IMR-90 (cell line): ENCODE results near the gene ARF1. TPM values are rescaled to one million over a fixed set of nuclear protein-coding genes. Genes with fewer than 3 reads are reported as not detected.

Experiments used
- ATAC-seq: fragments of 200-7000 bp; cut with Tn5 transposase; 2 replicates; pipeline ENCODE4 v1.9.1; 2020; ENCODE audit warnings: low read depth, mild to moderate bottlenecking, moderate library complexity
- BruUV-seq: library from RNA; stranded (reverse); fragments of 400-500 nt; replicated peaks from 2 replicates; lab custom pipeline; 2021; lab: Mats Ljungman, UMichigan
- CTCF ChIA-PET: fragments of 300-600 bp; formaldehyde crosslinking; extraction: SDS; loops from one replicate; lab custom pipeline; 2021; ENCODE audit warnings: antibody characterized with exemption; lab: Yijun Ruan, JAX
- POLR2A ChIA-PET: fragments of 300-600 bp; sonication (Branson Sonifier 250); formaldehyde crosslinking; loops from one replicate; lab custom pipeline; 2022; ENCODE audit warnings: antibody characterized with exemption; ENCODE audit not compliant: unreplicated experiment; lab: Charles Lee
- DNase-seq: peaks from one replicate; pipeline ENCODE4 v3.0.0; 2013
- H2AFZ ChIP-seq: replicated peaks from 2 replicates; pipeline ENCODE3; 2013; ENCODE audit warnings: low read length, mild to moderate bottlenecking; ENCODE audit not compliant: poor library complexity
- H2AK5ac ChIP-seq: 2 replicates; pipeline ENCODE4 v1.6.1; 2013; ENCODE audit warnings: low read depth, low read length, inconsistent platforms
- H2AK9ac ChIP-seq: replicated peaks from 2 replicates; pipeline ENCODE3; 2013; ENCODE audit warnings: mild to moderate bottlenecking, low read depth, low read length, moderate library complexity; ENCODE audit not compliant: poor library complexity
- H2BK120ac ChIP-seq: 2 replicates; pipeline ENCODE4 v1.6.1; 2013; ENCODE audit warnings: low read depth, low read length, inconsistent platforms
- H2BK15ac ChIP-seq: 3 replicates; pipeline ENCODE4 v1.6.1; 2013; ENCODE audit warnings: low read depth, low read length, inconsistent platforms
- H2BK20ac ChIP-seq: 2 replicates; pipeline ENCODE4 v1.6.1; 2013; ENCODE audit warnings: low read depth, mild to moderate bottlenecking, inconsistent platforms, low read length, moderate library complexity
- H2BK5ac ChIP-seq: 2 replicates; pipeline ENCODE4 v1.6.1; 2013; ENCODE audit warnings: mild to moderate bottlenecking, low read depth, low read length, inconsistent platforms; ENCODE audit not compliant: poor library complexity, severe bottlenecking
- H3K14ac ChIP-seq: replicated peaks from 2 replicates; pipeline ENCODE4 v1.6.1; 2013; ENCODE audit warnings: low read depth, low read length, inconsistent platforms
- H3K18ac ChIP-seq: 2 replicates; pipeline ENCODE4 v1.6.1; 2013; ENCODE audit warnings: low read depth, low read length, control low read depth
- H3K23ac ChIP-seq: 2 replicates; pipeline ENCODE4 v1.6.1; 2013; ENCODE audit warnings: low read depth, low read length, inconsistent platforms
- H3K27ac ChIP-seq: 2 replicates; pipeline ENCODE4 v1.5.1; 2013; ENCODE audit warnings: mild to moderate bottlenecking, control low read depth, low read length; ENCODE audit not compliant: insufficient read depth
- H3K27me3 ChIP-seq: 2 replicates; pipeline ENCODE4 v1.6.1; 2013; ENCODE audit warnings: low read length; ENCODE audit not compliant: control insufficient read depth, insufficient read depth
- H3K36me3 ChIP-seq: 2 replicates; pipeline ENCODE4 v1.6.1; 2013; ENCODE audit warnings: low read length, mixed read lengths; ENCODE audit not compliant: control insufficient read depth, insufficient read depth
- H3K4ac ChIP-seq: 2 replicates; pipeline ENCODE4 v1.6.1; 2013; ENCODE audit warnings: low read depth, low read length, inconsistent platforms
- H3K4me1 ChIP-seq: 2 replicates; pipeline ENCODE4 v1.6.1; 2013; ENCODE audit warnings: low read length, mixed read lengths; ENCODE audit not compliant: control insufficient read depth, insufficient read depth
- H3K4me2 ChIP-seq: 2 replicates; pipeline ENCODE4 v1.6.1; 2013; ENCODE audit warnings: low read depth, mild to moderate bottlenecking, control low read depth, low read length, moderate library complexity
- H3K4me3 ChIP-seq: 2 replicates; pipeline ENCODE4 v1.5.1; 2013; ENCODE audit warnings: low read depth, mild to moderate bottlenecking, control low read depth, low read length, moderate library complexity; ENCODE audit not compliant: insufficient read depth
- H3K56ac ChIP-seq: 2 replicates; pipeline ENCODE4 v1.6.1; 2013; ENCODE audit warnings: low read length, inconsistent platforms; ENCODE audit not compliant: insufficient read depth; ENCODE audit errors: extremely low read depth
- H3K79me1 ChIP-seq, 2 experiments: 2 replicates each; pipeline ENCODE4 v1.6.1; 2013; ENCODE audit warnings: low read length in 2 of 2, inconsistent platforms in 1 of 2, low read depth in 1 of 2
- H3K9ac ChIP-seq: 2 replicates; pipeline ENCODE4 v1.6.1; 2013; ENCODE audit warnings: low read depth, low read length, control low read depth
- H3K9me1 ChIP-seq: 2 replicates; pipeline ENCODE4 v1.6.1; 2013; ENCODE audit warnings: low read length, inconsistent platforms; ENCODE audit not compliant: insufficient read depth
- H3K9me3 ChIP-seq: 2 replicates; pipeline ENCODE4 v1.6.1; 2013; ENCODE audit warnings: low read length; ENCODE audit not compliant: control insufficient read depth, insufficient read depth
- H4K20me1 ChIP-seq: 2 replicates; pipeline ENCODE4 v1.6.1; 2013; ENCODE audit warnings: low read length, inconsistent platforms; ENCODE audit not compliant: insufficient read depth
- H4K5ac ChIP-seq: 2 replicates; pipeline ENCODE4 v1.6.1; 2013; ENCODE audit warnings: mild to moderate bottlenecking, low read depth, low read length, control low read depth
- H4K8ac ChIP-seq, 2 experiments: 2 replicates each; pipeline ENCODE4 v1.6.1; 2013; ENCODE audit warnings: low read depth in 2 of 2, low read length in 2 of 2, control low read depth in 1 of 2, inconsistent platforms in 1 of 2
- H4K91ac ChIP-seq: 2 replicates; pipeline ENCODE4 v1.6.1; 2013; ENCODE audit warnings: low read depth, low read length, inconsistent platforms; ENCODE audit not compliant: insufficient read depth
- BHLHE40 ChIP-seq: fragments of 150-350 bp; IDR thresholded peaks from 2 replicates; pipeline ENCODE4 v1.6.1; 2016; ENCODE audit warnings: mild to moderate bottlenecking, low read depth, low read length
- CEBPB ChIP-seq: IDR thresholded peaks from 2 replicates; pipeline ENCODE4 v1.6.1; 2012; ENCODE audit warnings: low read depth, low read length, improper control_type of control experiment
- CHD1 ChIP-seq: IDR thresholded peaks from 2 replicates; pipeline ENCODE4 v1.6.1; 2012; ENCODE audit warnings: low read depth, low read length, improper control_type of control experiment
- MAZ ChIP-seq: IDR thresholded peaks from 2 replicates; pipeline ENCODE4 v1.6.1; 2012; ENCODE audit warnings: low read depth, mild to moderate bottlenecking, low read length, improper control_type of control experiment, moderate library complexity, borderline replicate concordance
- MXI1 ChIP-seq: IDR thresholded peaks from 2 replicates; pipeline ENCODE4 v1.6.1; 2012; ENCODE audit warnings: low read depth, mild to moderate bottlenecking, low read length, moderate library complexity, borderline replicate concordance
- POLR2A ChIP-seq: IDR thresholded peaks from 2 replicates; pipeline ENCODE4 v1.6.1; 2012; ENCODE audit warnings: mild to moderate bottlenecking, low read depth, low read length
- RAD21 ChIP-seq: IDR thresholded peaks from 2 replicates; pipeline ENCODE4 v1.6.1; 2012; ENCODE audit warnings: low read length, improper control_type of control experiment
- RCOR1 ChIP-seq: IDR thresholded peaks from 2 replicates; pipeline ENCODE4 v1.6.1; 2012; ENCODE audit warnings: mild to moderate bottlenecking, low read length, improper control_type of control experiment; ENCODE audit not compliant: insufficient replicate concordance
- WGBS, 2 experiments: methylation state at CpG; one replicate each; pipeline versions ENCODE4 v1.1.5 to v1.1.7; 2013; ENCODE audit warnings: missing lambda C conversion rate in 2 of 2; ENCODE audit not compliant: insufficient read length in 1 of 2; ENCODE audit errors: extremely low coverage in 2 of 2; 5-methylcytosine and 5-hydroxymethylcytosine counted together
- dilution Hi-C: fragments of 300-500 bp; cut with HindIII; formaldehyde crosslinking; loops from one replicate; pipeline ENCODE4 v1.14.3; 2018; ENCODE audit warnings: low sequenced_read_pairs; ENCODE audit not compliant: unreplicated experiment
- in situ Hi-C: fragments of 300-500 bp; cut with MboI; formaldehyde crosslinking; loops from 3 replicates; pipeline ENCODE4 v1.14.3; 2019; ENCODE audit warnings: low sequenced_read_pairs, inconsistent platforms, mixed read lengths
- intact Hi-C: fragments of 100-400 bp; cut with micrococcal nuclease; formaldehyde crosslinking; loops from 2 replicates; pipeline ENCODE4 v1.10.0; 2022
- polyA plus RNA-seq, 3 experiments: library from polyadenylated mRNA; depleted of rRNA; stranded (reverse); fragments of >200 nt; gene quantifications; 2 replicates each; pipeline ENCODE4 v1.2.3, GENCODE V29; 2012; ENCODE audit warnings: low replicate concordance in 1 of 3
- total RNA-seq: library from RNA; depleted of rRNA; stranded (reverse); fragments of >200 nt; gene quantifications from 2 replicates; pipeline ENCODE4 v1.2.3, GENCODE V29; 2012
- TF ChIP-seq, protein P1 (sequence below): conservative IDR thresholded peaks from 2 replicates; pipeline ENCODE4 v1.5.1; 2012; ENCODE audit warnings: mild to moderate bottlenecking, low read depth, low read length, improper control_type of control experiment

ARF1 gene
- total and polyA plus RNA-seq, 2 of the 4 experiments (the other 2 are of a cell fraction): 330 to 1,100 TPM

DNA sequence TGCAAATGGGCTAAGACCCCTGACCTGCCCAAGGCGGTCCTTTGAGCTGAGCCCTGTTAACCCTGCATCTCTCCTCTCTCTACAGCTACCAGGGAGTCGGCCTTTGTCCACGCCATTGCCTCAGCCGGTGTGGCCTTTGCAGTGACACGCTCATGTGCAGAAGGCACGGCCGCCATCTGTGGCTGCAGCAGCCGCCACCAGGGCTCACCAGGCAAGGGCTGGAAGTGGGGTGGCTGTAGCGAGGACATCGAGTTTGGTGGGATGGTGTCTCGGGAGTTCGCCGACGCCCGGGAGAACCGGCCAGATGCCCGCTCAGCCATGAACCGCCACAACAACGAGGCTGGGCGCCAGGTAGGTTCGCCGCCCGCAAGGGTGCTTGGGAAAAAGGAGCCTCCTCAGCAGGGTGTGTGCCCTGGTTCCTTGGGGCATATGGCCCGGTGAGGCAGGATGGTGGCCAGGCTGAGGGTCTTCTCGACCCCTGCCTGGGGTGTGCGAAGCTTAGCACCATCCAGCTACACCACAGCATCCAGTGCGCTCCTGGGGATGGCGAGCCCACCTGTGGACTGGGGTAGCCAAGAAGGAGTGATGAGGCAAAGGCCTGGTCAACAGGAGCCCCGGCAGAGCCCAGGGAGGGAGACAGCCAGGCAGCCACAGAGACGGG is 31.8 kb upstream of the ARF1 start:
- DNase-seq: no peak
- H3K56ac ChIP-seq: no peak overlapping the region
- H2AK9ac ChIP-seq: no peak overlapping the region
- H3K27me3 ChIP-seq: peaks cover 12% of the 10 kb centered on the region
- H4K91ac ChIP-seq: no peak overlapping the region
- H4K5ac ChIP-seq: no peak overlapping the region
- TF ChIP-seq MXI1 (no peak), POLR2A (no peak), BHLHE40 (no peak), RCOR1 (no peak), RAD21 (no peak), MAZ (no peak), CHD1 (no peak), CEBPB (no peak)
- TF ChIP-seq, protein P1, sequence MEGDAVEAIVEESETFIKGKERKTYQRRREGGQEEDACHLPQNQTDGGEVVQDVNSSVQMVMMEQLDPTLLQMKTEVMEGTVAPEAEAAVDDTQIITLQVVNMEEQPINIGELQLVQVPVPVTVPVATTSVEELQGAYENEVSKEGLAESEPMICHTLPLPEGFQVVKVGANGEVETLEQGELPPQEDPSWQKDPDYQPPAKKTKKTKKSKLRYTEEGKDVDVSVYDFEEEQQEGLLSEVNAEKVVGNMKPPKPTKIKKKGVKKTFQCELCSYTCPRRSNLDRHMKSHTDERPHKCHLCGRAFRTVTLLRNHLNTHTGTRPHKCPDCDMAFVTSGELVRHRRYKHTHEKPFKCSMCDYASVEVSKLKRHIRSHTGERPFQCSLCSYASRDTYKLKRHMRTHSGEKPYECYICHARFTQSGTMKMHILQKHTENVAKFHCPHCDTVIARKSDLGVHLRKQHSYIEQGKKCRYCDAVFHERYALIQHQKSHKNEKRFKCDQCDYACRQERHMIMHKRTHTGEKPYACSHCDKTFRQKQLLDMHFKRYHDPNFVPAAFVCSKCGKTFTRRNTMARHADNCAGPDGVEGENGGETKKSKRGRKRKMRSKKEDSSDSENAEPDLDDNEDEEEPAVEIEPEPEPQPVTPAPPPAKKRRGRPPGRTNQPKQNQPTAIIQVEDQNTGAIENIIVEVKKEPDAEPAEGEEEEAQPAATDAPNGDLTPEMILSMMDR: no peak
- dilution Hi-C loops: no loop called here
- H4K20me1 ChIP-seq: no peaks in the 10 kb centered on the region; the same call in none of the 2 replicates
- no peak overlapping the region for H2AFZ ChIP-seq
- no peaks in the 10 kb centered on the region for H3K79me1 ChIP-seq
- H2BK15ac ChIP-seq: no peak overlapping the region
- in situ Hi-C loops: no loop called here
- no peak for ATAC-seq
- H4K8ac ChIP-seq: no peak overlapping the region
- H3K4me1 ChIP-seq: no peaks in the 10 kb centered on the region
- 73% methylated on average over 8 of the region's 30 CpGs; no CpG with 5 or more reads in 1 of the 2 experiments for WGBS, 2 experiments
- no peak overlapping the region for H2BK20ac ChIP-seq
- no peak overlapping the region for H2AK5ac ChIP-seq
- no peak overlapping the region for H3K4ac ChIP-seq
- H3K9me3 ChIP-seq: peaks cover 5% of the 10 kb centered on the region; the same call in 1 of the 2 replicates
- H3K4me3 ChIP-seq: no peak overlapping the region
- no peak overlapping the region for H3K23ac ChIP-seq
- BruUV-seq: no TSS peak
- H3K4me2 ChIP-seq: no peak overlapping the region
- intact Hi-C loops: no loop called here
- H2BK5ac ChIP-seq: no peak overlapping the region
- H3K14ac ChIP-seq: no peak overlapping the region
- H3K27ac ChIP-seq: no peak overlapping the region
- no peak overlapping the region for H3K18ac ChIP-seq
- POLR2A ChIA-PET: no interaction called here
- no peak overlapping the region for H2BK120ac ChIP-seq
- no peak overlapping the region for H3K9ac ChIP-seq
- H3K9me1 ChIP-seq: no peaks in the 10 kb centered on the region
- no peaks in the 10 kb centered on the region for H3K36me3 ChIP-seq
- CTCF ChIA-PET: no interaction called here
